ENCODE results near the gene HSD17B7.
"Not testable (repeated sequence)": the region's sequence is repeated elsewhere in the genome, so short reads cannot be mapped to it uniquely, and the experiment has no call there.

HSD17B7 gene, protein sequence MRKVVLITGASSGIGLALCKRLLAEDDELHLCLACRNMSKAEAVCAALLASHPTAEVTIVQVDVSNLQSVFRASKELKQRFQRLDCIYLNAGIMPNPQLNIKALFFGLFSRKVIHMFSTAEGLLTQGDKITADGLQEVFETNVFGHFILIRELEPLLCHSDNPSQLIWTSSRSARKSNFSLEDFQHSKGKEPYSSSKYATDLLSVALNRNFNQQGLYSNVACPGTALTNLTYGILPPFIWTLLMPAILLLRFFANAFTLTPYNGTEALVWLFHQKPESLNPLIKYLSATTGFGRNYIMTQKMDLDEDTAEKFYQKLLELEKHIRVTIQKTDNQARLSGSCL

GRCh38 chr1:162790303-162790984, at the start of gene HSD17B7:
Gene HSD17B7, plus strand, starts transcription at chr1:162790702. Its CDS starts 99 bp downstream, at chr1:162790801.
- FAIRE-seq: peak; percentile 99
- DNase-seq (ENCODE audit: insufficient read length, low spot score): peak; percentile 9

DNA sequence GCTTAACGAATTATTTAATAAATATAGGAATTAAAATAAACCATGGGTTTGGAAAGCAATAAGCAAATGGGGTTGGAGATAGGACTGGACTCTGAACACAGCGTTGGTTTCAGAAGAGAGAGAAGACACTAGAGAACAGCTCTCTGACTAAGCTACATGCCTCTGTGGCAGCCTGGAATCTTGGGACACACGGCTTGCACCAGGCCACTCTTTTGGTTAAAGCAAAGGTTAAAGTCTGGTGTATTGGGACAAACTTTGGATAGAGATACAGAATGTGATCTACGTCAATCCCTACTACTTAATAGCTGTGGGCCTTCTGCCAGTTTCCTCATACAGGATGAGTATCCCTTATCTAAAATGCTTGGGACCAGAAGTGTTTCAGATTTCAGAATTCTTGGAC, 49.7 kb upstream of the HSD17B7 start:
- no peak for DNase-seq (ENCODE audit: insufficient read length, low spot score)
- no peak for FAIRE-seq

- FAIRE-seq: no peak
Measured at GRCh38 chr1:162741574-162741973, 48.9 kb upstream of the HSD17B7 start.

DNA sequence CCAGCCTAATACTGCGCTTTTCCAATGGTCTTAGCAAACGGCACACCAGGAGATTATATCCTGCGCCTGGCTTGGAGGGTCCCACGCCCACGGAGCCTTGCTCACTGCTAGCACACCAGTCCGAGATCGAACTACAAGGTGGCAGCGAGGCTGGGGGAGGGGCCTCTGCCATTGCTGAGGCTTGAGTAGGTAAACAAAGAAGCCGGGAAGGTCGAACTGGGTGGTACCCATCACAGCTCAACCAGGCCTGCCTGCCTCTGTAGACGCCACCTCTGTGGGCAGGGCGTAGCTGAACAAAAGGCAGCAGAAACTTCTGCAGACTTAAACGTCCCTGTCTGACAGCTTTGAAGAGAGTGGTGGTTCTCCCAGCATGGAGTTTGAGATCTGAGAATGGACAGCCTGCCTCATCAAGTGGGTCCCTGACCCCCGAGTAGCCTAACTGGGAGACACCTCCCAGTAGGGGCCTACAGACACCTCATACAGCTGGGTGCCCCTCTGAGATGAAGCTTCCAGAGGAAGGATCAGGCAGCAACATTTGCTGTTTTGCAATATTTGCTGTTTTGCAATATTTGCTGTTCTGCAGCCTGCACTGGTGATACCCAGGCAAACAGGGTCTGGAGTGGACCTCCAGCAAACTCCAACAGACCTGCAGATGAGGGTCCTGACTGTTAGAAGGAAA, 44.1 kb upstream of the HSD17B7 start:
- not testable (repeated sequence) for FAIRE-seq; DNase-seq (ENCODE audit: insufficient read length, low spot score)

More at GRCh38 chr1:162741574-162741973, 48.9 kb upstream of the HSD17B7 start:
- no peak for DNase-seq (ENCODE audit: insufficient read length, low spot score)

DNA sequence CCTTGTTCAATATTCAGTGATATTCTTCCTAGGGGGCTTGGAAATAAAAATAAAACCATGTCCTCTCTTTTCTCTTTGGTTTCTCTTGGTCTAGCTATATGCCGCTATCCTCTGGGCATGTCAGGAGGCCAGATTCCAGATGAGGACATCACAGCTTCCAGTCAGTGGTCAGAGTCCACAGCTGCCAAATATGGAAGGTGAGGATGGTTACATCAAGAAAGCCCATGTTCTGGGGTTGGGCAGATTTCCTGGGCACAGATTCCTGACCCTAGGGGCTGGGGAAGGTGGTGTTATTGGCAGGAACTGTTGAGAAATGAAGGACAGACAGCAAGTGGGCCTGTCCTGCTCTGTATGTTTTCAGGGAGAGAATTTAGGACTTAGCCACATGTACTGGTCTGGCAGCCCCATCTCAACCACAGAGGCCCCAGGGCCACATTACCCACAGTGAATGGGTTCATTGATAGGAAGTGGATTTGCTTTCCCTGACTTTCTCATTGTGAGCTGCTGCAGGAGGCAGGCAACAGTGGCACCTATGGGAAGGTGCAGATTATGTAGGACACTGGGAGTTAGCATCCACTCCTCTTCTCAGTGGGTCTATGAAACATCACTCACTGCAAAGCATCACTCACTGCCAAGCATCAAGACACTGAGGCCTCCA, 37.4 kb upstream of the HSD17B7 start:
- no peak for FAIRE-seq

DNA sequence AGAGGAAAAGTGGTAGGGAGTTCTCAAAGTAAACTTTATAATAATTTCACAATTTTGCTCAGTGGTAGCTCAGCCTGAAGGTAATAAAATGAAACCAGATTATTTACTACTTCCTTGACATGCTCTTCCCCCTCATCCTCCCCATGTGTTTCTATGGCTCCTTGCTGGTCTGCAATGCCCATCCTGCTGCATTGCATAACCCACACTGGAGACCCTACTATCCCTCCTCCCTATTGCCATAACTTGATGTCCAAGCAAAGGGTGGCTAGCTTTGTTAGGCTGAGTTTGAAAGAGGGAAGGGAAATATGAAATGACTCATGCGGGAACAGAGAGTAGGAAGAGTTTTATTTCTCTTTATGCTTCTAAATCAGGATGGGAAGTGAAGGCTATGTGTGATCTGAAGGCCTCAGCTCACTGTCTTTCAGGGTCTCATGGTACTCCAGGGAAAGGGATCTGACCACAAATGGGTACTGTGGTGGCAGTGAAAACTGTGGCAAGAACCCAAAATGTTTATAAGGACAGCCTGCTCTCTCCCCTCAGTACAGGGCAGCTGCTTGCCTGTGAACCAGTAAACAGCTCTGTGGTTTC, 36.4 kb upstream of the HSD17B7 start:
- no peak for DNase-seq (ENCODE audit: insufficient read length, low spot score)
- FAIRE-seq: no peak

More for the DNA sequence above, 37.4 kb upstream of the HSD17B7 start:
- DNase-seq (ENCODE audit: insufficient read length, low spot score): no peak

GRCh38 chr1:162755306-162755705, 35.2 kb upstream of the HSD17B7 start:
- no peak for FAIRE-seq
- no peak for DNase-seq (ENCODE audit: insufficient read length, low spot score)

- FAIRE-seq: no peak
Measured at GRCh38 chr1:162756523-162756922, 34.0 kb upstream of the HSD17B7 start.

GRCh38 chr1:162757476-162757875, 33.0 kb upstream of the HSD17B7 start:
- DNase-seq (ENCODE audit: insufficient read length, low spot score) (no peak), FAIRE-seq (no peak)

More at GRCh38 chr1:162756523-162756922, 34.0 kb upstream of the HSD17B7 start:
- DNase-seq (ENCODE audit: insufficient read length, low spot score): peak; percentile 11

DNA sequence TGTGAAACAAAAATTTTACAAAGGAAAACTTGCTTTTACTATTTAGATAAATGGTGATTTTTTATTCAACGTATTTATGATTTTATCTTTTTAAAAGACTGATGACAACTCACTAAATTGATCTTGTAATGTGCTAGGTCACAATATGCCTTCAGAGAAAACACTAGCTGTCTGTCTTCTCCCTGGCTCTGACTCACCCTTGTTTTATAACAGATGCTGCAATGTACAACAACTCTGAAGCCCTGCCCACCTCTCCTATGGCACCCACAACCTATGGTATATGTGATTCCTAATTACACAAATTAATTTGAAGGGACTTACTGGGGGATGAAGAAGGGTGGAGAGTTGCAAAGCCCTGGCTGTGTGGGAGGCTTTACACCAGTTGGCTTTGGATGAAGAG, 24.7 kb upstream of the HSD17B7 start:
- FAIRE-seq (no peak), DNase-seq (ENCODE audit: insufficient read length, low spot score) (no peak)

DNA sequence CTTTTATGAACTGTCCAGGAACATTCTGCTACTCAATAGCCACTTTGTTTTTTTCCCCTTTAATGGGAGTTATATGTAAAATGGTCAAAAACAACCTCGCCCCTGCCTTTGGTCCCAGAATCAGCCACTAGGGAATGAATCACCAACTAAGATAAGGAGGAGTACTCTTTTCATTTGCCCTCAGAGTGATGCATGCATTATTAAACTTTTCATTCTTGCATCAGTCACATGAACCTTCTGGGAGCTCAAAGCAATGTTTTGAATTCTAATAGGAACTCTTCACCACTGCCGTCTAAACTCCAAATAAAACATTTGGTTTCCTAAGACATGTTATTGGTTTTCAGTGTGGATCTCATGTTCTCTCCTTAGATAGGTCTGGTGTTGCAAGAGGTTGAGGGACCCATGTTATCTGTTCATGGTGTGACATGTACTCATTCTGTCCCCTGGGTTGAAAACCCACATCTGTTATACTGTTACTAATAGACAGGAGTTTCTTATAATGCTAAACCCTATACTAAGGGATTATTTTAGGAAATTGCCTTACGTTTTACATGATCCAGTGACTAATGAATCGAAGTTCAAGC, 17.8 kb upstream of the HSD17B7 start:
- FAIRE-seq (no peak), DNase-seq (ENCODE audit: insufficient read length, low spot score) (no peak)

- FAIRE-seq: no peak
- DNase-seq (ENCODE audit: insufficient read length, low spot score): no peak
Measured at GRCh38 chr1:162774007-162774406, 16.5 kb upstream of the HSD17B7 start.

DNA sequence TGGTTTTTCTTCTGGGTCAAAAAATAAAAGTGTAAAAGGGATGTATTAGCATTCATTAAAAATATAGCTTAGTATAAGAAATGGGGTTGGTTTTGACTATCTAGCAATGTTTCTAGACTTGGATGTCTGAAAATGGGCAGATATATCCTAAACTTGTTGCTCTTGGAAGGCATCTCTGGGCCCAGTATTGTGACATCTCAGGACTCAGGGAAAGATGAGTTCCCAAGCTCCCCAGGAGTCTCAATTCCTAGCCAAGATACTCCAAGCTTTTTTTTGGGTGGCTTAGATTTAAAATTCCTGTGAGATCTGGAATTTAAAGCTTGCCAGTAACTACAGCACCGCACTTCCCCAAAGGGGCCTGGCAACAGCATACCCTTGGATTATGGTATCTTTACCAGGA, 11.5 kb upstream of the HSD17B7 start:
- DNase-seq (ENCODE audit: insufficient read length, low spot score) (no peak), FAIRE-seq (no peak)

DNA sequence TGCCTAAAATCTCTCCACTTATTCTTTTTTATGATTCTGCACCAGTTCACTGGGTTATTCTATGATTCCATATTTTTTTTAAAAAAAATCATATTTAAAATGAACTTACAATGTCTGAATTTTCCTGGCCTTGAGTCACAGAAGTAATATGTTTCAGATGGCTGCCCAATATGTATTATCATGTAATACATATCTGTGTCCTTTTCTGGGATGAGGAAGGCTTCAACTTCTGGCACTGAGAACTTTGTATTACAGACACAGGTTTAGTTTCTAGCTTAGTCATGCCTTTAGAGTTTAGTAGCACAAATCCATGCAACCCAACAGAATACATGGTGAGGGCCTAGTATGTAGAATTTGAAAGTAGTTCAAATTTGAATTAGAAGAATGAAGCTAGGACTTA, 7.8 kb upstream of the HSD17B7 start:
- FAIRE-seq (no peak), DNase-seq (ENCODE audit: insufficient read length, low spot score) (no peak)

GRCh38 chr1:162784926-162785325, 5.6 kb upstream of the HSD17B7 start:
- FAIRE-seq; DNase-seq (ENCODE audit: insufficient read length, low spot score): not testable (repeated sequence)

DNA sequence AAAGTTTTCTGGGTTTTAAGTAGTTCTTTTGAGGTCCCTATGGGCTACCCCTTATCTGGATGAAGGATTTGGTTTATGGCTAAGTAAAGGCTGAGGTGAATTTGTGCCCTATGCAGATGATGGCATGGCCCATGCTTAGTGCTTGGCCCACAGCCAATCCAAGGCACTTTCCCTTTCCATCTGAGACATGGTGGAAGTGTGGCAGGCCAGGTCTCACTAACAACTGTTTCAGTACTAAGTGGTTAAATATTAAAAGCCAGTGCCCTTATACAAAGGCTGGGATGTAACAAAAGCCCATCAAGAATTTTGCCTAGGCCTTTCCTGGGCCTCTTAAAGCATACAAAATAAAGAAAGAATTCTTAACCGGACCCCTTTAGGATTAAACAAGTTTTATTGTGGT, 1.7 kb upstream of the HSD17B7 start:
- DNase-seq (ENCODE audit: insufficient read length, low spot score); FAIRE-seq: not testable (repeated sequence)

DNA sequence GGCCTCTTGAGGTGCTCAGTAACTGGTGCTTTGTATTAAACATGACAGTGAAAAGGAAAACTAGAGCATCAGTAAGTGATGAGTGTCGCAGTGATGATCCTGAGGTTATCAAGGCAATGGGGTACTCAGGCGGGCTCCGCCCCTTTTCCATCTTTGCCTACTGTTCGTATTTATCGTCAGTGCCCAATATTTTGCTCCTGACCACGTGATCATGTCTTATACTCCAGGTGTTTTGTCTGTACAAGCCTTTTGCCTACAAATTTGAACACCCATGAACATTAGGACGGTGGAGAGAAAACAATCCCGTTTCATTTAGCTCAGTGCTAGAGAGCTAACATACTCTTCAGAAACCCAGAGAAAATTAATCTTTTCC, 469 bp downstream of the HSD17B7 start:
- DNase-seq (ENCODE audit: insufficient read length, low spot score): not testable (repeated sequence)
- peak; percentile 33 for FAIRE-seq

GRCh38 chr1:162794284-162794683, 3.8 kb downstream of the HSD17B7 start:
- FAIRE-seq; DNase-seq (ENCODE audit: insufficient read length, low spot score): not testable (repeated sequence)

DNA sequence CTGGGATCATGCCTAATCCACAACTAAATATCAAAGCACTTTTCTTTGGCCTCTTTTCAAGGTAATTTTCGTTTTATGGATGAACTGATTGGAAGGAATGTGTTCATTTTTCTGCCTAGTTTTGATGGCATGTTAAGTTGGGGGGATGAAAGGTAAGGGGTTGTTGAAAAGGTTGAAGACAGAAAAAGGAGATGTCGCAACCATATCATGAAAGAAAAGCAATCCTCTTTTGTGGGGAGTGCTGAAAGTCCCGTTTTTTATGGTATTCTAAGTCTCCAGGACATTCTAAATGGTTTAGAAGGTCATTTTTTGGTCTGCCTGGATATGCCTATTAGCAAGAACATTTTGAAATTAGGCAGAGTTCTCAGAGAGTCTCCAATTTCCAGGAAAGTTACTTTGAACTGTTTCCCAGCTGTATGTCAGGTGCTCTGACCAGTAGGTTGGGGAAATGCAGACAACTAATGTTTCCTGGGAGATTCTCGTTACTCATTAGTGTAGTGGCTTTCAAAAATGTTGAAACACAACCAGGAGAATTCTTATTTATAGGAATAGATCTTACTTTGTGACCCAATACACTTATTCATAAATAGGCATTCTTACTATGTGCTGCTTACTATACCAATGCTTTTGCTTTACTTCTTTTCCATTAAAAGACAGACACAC, 6.2 kb downstream of the HSD17B7 start:
- not testable (repeated sequence) for FAIRE-seq; DNase-seq (ENCODE audit: insufficient read length, low spot score)
